ENCODE measurements around the gene SLC28A2. TPM values are rescaled to one million over a fixed set of nuclear protein-coding genes. Genes with fewer than 3 reads are reported as not detected.

SLC28A2 gene
- polyA plus RNA-seq, 1 donor from 2014 or later = not detected

Other genes with a start within 250 kb of the SLC28A2 start
- 20.3 TPM for gene SORD, start 229.0 kb upstream of the SLC28A2 start, polyA plus RNA-seq
- gene DUOX2, start 138.1 kb upstream of the SLC28A2 start, polyA plus RNA-seq = not detected
- not detected for gene DUOXA2, start 137.9 kb upstream of the SLC28A2 start, polyA plus RNA-seq
- gene DUOXA1, start 122.4 kb upstream of the SLC28A2 start, polyA plus RNA-seq = not detected
- gene DUOX1, start 122.2 kb upstream of the SLC28A2 start, polyA plus RNA-seq = 1.4 TPM
- 0.85 TPM for gene SHF, start 64.3 kb upstream of the SLC28A2 start, polyA plus RNA-seq
- gene GATM, start 126.3 kb downstream of the SLC28A2 start, polyA plus RNA-seq = 17.8 TPM

All from IgD-negative memory B cell (primary cell).